NCI-H2081 (cell line): Measurements from ENCODE around the gene MINAR2.

Experiments used
- DNase-seq, 2 experiments: peaks; one replicate each; lab custom pipeline; 2025; lab: John Stamatoyannopoulos, UW

The MINAR2 gene

GRCh38 chr5:129771058-129771838 is 23.4 kb downstream of the MINAR2 start:
- DNase-seq, result peak; percentile 47 to 58

- DNase-seq, result no peak
Measured at GRCh38 chr5:129773376-129773775, 25.5 kb downstream of the MINAR2 start.

GRCh38 chr5:129781594-129781993 is 33.7 kb downstream of the MINAR2 start:
- no peak for DNase-seq

- no peak for DNase-seq
Measured at GRCh38 chr5:129803403-129803802, 55.5 kb downstream of the MINAR2 start.

- DNase-seq, result no peak
Measured at GRCh38 chr5:129804705-129805104, 56.8 kb downstream of the MINAR2 start.

GRCh38 chr5:129807162-129807814 is 59.4 kb downstream of the MINAR2 start:
- DNase-seq, result no peak
